C4-2B (cell line): Measurements from ENCODE around the gene VIPR1.

Experiments
- CTCF ChIP-seq: fragments of 450-650 bp; conservative IDR thresholded peaks from 2 replicates; pipeline ENCODE4 v1.5.1; 2017; ENCODE audit warnings: mild to moderate bottlenecking
- ZFX ChIP-seq: fragments of 450-650 bp; IDR thresholded peaks from 2 replicates; pipeline ENCODE4 v1.6.1; 2017

- TF ChIP-seq CTCF: no peak
- no peak for TF ChIP-seq ZFX
Measured at GRCh38 chr3:42520906-42521305, 18.5 kb downstream of the VIPR1 start.
